HFF-Myc (cell line): ENCODE measurements around the gene JAK1.

Source experiments
- DNase-seq: peaks from one replicate; pipeline ENCODE4 v3.0.0-alpha.2; 2011; ENCODE audit warnings: low read depth; ENCODE audit errors: extremely low read depth
- H3K4me3 ChIP-seq: replicated peaks from 2 replicates; pipeline ENCODE4 v1.5.1; 2011; ENCODE audit warnings: low read depth, mild to moderate bottlenecking, control low read depth, low read length
- TF ChIP-seq, protein P1 (sequence below): IDR thresholded peaks from 2 replicates; pipeline ENCODE4 v1.5.1; 2012; ENCODE audit warnings: mild to moderate bottlenecking, low read depth, low read length, control low read depth; ENCODE audit errors: missing control alignments

Gene JAK1

GRCh38 chr1:64969305-64970046 lies 3.1 kb upstream of the JAK1 start:
- no peak overlapping the region for H3K4me3 ChIP-seq
- TF ChIP-seq, protein P1, sequence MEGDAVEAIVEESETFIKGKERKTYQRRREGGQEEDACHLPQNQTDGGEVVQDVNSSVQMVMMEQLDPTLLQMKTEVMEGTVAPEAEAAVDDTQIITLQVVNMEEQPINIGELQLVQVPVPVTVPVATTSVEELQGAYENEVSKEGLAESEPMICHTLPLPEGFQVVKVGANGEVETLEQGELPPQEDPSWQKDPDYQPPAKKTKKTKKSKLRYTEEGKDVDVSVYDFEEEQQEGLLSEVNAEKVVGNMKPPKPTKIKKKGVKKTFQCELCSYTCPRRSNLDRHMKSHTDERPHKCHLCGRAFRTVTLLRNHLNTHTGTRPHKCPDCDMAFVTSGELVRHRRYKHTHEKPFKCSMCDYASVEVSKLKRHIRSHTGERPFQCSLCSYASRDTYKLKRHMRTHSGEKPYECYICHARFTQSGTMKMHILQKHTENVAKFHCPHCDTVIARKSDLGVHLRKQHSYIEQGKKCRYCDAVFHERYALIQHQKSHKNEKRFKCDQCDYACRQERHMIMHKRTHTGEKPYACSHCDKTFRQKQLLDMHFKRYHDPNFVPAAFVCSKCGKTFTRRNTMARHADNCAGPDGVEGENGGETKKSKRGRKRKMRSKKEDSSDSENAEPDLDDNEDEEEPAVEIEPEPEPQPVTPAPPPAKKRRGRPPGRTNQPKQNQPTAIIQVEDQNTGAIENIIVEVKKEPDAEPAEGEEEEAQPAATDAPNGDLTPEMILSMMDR, result no peak
- no peak for DNase-seq

GRCh38 chr1:64967381-64967780 lies 1.0 kb upstream of the JAK1 start:
- no peak for DNase-seq
- no peak overlapping the region for H3K4me3 ChIP-seq

GRCh38 chr1:64965366-64966157 lies 787 bp downstream of the JAK1 start:
- peak overlapping the region; percentile 89 for H3K4me3 ChIP-seq
- TF ChIP-seq, protein P1, result no peak
- DNase-seq, result no peak

More at GRCh38 chr1:64967381-64967780, 1.0 kb upstream of the JAK1 start:
- TF ChIP-seq, protein P1, result no peak

DNA sequence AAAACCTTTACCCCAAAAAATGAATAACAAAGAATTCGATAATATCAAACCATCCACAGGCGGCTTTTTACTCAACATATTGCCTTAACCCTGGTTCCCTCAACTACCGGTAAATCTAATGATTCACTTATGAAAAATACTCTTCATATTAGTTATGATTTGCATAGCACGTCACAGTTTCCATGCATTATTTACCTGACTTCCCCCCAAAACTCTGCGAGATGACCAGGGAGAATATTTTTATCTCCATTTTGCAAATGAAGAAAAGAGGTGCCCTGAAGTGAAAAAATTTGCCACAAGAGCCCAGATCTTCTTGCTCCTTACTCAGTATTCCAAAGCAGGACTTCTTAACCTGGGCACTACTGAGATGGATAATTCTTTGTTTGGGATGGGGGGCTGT lies 2.9 kb downstream of the JAK1 start:
- no peak overlapping the region for H3K4me3 ChIP-seq
- no peak for DNase-seq
- TF ChIP-seq, protein P1, result no peak

GRCh38 chr1:64962441-64962840 lies 3.9 kb downstream of the JAK1 start:
- H3K4me3 ChIP-seq, result no peak overlapping the region
- no peak for DNase-seq
- TF ChIP-seq, protein P1, result no peak

GRCh38 chr1:64961923-64962322 lies 4.4 kb downstream of the JAK1 start:
- no peak overlapping the region for H3K4me3 ChIP-seq
- no peak for DNase-seq
- TF ChIP-seq, protein P1, result no peak
